Stimulated activated naive CD8-positive, alpha-beta T cell treated with anti-CD3 and anti-CD28 coated beads, Interleukin-15, Interleukin-2, amounts not matched to agents 100 U/mL and 50 U/mL, for 24 hours (primary cell): ENCODE data around the gene CGNL1.
A peak's percentile ranks its signal among the peaks of the same experiment; 100 is the strongest.

Experiments used
- ATAC-seq: fragments of 150-1000 bp; cut with Tn5 transposase; one replicate; pipeline ENCODE4 v1.10.0; 2021
- DNase-seq: peaks from one replicate; pipeline ENCODE4 v3.0.0; 2021

CGNL1 gene

DNA sequence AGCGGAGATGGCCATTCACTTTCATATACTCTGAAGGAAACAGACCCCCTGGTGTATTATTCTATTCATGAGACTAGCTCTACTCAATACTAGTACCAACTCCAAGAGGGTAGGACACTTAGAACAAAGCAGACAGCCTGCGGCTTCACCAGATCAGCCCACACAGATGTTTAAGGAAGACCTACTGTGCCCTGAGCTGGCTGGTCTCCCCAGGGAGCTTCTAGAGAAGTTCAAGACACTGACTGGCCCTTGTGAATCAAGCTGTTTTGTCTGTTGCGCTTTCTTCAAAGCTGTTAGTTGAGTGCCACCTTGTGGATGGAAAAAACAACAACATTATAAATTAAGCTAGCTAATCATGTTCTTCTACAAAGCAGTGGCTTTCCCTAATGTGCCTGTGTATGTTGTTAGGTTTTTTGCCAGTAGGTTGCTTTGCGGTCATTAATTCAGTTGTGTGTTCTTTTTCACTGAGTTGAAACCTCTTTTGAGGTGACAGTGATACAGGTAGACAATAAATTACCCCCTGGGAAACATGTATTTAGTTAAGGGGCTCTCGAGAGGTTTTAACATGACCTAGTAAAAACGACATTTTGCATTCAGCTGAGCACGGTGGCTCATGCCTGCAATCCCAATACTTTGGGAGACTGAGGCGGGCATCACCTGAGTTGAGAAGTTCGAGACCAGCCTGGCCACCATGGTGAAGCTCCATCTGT lies 151.2 kb downstream of the CGNL1 start:
- ATAC-seq (peak; percentile 59), DNase-seq (no peak)

DNA sequence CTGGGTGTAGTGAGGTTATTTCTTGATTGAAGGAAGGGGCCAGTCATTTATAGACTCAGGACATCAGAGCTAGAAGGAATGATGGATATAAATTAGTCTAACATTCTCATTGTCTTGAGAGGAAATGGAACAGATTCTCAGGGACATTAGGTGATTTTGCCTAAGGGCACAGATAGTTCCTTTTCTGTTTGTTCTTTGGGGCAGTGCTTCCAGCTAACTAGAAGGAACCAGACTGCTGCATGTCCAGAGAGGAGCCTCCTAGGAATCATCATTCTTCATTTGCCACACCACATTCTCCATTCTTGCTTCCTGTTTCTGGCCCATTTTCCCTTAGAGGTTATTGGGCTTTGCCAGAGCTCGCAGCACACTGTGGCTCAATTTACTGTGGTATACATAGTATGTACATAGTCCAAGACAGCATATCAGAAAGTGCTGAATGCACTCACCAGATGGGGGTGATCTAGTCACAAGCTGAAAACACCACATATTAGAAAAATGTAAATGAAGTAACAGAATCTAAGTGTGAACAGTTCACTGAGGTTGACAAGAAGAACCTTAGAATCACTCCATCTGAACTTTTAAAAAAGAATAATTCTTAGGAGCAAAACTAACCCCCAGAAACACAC lies 152.7 kb downstream of the CGNL1 start:
- DNase-seq, result no peak

DNA sequence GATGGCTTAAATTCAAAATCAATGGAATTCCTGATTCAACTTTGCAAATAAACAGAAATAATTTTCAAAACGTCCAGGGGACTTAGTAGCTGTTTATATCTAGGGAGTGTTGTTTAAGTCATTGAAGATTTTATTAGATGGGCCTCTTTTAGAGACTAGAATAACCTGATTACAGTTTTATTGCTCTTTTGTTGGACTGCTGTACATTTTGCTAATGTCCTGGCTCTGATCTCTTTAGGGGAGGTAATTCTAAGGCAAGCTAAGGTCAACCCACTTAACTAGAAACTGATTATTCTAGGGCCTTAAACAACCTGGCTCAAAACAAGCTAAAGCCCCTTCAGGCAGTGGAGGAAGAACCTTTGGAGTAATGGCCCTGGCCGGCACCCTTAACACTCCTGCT lies 153.4 kb downstream of the CGNL1 start:
- DNase-seq, result no peak
- ATAC-seq, result no peak

More for the DNA sequence above, 152.7 kb downstream of the CGNL1 start:
- no peak for ATAC-seq

DNA sequence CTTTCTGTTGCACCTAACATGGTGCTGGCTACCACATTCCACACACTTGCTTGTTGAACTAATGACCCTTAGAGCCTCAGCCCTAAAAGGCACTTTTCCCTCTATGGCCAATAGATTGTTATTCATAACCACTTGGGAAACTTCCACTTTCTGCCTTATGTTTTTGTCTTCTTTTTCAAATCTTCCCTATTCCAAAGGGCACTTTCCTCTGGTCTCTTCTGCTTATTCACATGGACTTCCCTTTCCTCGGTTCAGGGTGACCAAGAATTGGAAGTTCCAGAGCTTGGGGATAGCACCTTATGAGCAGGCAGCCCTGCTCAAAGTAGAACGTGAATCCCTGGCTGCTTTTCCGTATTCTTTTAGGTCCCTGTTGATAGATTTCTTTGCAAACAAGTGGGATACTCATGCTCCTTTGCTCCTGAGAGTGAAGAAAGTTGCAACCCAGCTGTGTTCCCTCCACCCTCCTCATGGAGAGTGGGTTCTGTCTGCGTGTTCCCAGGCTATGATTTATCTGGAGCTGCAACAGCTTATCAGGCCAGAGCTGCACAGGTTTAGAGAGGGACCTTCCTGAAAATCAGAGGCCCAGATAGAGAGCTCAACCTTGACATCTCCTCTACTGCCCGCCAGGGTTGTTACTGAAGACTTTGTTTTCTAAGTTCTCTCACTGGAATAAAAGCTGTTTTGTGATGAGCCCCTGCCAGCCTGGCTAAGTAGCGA lies 156.6 kb downstream of the CGNL1 start:
- ATAC-seq (no peak), DNase-seq (no peak)

DNA sequence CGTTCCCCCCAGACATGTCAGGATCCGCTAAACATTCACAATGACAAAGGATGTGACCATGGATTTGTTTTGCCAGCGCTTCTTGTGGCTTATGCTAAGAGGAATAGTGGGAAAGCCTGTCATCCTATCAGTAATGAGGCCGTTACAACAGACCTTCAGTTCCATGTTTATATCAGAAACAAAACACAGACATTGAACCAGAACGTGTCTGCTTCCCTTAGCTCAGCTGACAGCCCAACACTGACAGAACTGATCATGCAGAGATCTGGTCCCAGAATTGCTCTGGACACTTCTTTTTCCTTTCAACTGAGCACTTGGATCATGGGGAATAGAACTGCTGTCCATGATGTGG lies 157.1 kb downstream of the CGNL1 start:
- ATAC-seq, result no peak
- no peak for DNase-seq

DNA sequence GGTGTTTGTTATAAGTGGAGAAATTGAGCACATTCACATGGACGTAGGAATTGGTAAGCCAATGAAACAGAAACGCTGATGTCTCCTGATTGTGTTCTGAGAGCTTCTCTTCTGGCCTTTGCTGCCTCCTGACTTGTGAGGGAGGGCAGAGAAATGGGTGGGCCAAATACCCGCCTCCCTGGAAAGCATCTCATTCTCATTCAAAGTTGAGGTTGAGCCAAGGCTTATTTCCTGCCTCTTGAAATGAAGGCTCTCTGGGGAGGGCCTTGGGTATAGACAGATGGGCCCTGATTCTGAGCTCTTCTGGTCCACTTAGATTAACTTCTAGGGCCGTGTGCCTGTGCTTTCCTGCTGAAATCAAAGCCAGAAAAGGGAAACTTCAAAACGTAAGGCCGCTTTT lies 158.0 kb downstream of the CGNL1 start:
- DNase-seq, result no peak

DNA sequence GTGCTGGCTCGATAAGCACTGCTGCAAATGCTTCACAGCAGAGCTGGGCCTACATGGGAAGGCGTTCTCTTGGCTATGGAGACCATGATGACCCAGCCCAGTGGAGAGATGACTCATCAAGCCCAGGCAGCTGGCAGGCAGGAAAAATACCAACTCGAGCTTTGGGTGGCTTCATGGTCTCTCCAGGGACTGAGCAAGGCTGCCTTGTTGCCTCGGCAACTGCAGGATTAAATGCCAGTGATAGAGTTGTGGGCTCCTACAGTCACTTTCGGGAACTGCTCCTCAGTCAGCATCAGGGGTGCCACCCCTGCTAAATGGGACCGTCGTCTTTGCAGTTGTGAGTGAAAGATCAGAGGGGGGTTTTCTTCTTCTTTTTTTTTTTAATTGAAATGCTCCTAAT lies 160.8 kb downstream of the CGNL1 start:
- ATAC-seq, result no peak
- no peak for DNase-seq

More for the DNA sequence above, 158.0 kb downstream of the CGNL1 start:
- ATAC-seq, result no peak

DNA sequence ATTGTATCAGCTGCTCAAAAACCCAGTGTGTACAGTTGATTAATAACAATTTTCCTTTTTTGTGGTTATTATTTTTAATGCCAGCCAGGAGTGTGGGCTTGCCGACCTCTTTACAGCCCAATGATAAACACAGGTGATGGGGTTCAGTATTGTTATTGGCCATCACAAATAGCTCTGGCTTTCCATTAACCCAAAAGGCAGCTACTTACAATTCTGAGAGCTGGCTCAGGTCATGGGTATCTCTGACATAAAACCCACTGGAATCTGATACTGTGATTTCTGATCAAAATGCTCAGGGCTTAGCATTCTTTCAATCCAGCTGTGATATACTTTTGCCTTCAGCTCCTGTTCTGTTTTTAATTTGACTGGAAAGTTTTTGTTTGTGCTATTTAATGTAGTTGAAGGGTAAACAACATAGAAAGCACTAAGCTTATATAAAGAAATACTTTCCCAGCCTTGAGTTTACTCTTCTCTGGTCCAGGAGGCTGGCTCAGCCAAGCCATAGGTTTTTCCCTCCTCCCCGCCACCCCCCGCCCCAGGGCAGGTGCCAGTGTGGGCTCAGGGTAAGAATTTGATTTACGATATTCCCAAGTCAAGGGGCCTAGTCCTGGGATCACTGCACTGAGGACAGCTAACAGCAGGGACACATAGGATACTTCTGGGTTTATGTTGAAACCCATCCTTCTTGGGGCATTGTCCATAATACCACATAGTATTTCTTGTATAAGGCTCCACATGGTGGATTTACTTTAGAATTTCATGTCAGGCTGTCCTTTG lies 161.4 kb downstream of the CGNL1 start:
- ATAC-seq (no peak), DNase-seq (no peak)

DNA sequence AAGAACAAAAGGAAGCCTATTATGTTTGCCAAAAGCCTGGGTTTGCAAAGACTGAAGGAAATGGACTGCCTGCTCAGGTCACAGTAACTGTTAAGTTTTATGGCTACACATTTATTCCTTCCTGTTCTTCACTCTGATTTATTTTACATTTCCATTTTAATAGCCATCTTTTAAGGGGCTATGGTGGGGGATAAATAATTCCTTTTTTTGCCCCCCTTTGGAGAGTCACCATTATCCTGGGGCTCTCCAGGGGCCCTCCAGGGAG lies 161.9 kb downstream of the CGNL1 start:
- no peak for ATAC-seq

DNA sequence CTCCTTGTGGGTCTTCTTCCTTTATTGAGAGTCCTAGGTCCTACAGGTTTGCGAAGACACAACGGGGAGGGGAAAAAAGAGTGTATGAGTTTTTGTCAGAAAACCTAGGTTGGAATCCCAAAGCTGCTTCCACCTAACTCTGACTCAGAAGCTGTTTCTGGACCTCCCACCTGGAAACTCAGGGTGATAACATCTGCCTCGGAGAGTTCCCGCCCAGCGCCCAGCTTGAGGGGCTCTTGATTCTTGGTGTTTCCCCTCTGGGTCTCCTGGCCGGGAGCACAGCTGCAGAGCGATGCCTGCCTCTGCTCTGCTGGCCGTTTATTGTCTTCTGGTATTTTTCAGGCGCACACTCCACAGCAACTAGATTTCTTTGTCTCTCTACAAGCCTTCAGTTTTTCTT lies 162.5 kb downstream of the CGNL1 start:
- DNase-seq (no peak), ATAC-seq (no peak)

More for the DNA sequence above, 161.9 kb downstream of the CGNL1 start:
- no peak for DNase-seq

DNA sequence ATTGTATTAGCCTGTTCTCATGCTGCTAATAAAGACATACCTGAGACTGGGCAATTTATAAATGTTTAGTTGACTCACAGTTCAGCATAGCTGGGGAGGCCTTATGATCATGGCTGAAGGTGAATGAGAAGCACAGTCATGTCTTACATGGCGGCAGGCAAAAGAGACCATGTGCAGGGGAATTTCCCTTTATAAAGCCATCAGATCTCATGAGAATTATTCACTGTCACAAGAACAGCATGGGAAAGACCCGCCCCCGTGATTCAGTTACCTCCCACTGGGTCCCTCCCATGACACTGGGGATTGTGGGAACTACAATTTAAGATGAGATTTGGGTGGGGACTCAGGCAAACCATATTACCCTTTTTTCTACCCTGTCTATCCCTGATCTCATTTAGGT lies 163.9 kb downstream of the CGNL1 start:
- DNase-seq (no peak), ATAC-seq (no peak)

DNA sequence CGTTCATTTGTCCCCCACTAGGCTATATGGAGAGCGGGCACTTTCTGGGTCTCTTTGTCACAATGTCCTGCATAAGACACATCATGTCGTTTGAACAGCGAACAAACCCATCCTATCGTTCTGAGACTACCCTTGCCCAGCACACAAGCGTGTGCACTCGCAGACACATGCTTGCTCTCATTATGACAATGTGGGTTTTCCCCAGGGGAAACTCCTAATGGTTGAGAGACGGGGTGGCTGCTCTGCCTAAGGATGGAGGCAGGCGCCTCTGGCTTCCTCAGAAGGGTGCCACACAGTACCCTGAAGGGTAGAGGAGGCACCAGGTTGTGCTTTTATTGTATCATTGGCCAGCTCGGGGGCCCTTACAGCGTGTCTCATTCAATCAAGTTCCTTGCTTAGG lies 164.4 kb downstream of the CGNL1 start:
- ATAC-seq, result peak; percentile 71

DNA sequence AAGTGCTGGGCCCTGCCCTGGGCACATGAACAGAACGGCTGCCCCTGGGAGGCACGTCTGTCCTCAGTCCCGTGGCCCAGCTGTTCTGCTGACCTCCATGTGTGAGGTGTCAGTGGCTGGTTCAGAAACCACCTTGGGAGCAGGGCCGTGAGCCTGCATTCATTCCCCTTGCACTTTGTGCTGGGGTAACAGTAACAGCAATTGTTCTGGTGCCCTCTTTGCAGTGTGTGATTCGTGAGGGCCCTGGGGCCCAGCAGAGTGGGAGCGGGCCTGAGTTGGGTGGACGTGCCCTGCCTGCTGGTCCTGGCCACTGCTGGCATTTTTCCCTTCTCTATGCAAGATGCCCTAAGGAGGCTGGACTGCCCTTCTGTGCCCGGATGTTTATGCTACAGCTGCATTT lies 165.0 kb downstream of the CGNL1 start:
- DNase-seq (no peak), ATAC-seq (no peak)

More for the DNA sequence above, 164.4 kb downstream of the CGNL1 start:
- peak; percentile 6 for DNase-seq

DNA sequence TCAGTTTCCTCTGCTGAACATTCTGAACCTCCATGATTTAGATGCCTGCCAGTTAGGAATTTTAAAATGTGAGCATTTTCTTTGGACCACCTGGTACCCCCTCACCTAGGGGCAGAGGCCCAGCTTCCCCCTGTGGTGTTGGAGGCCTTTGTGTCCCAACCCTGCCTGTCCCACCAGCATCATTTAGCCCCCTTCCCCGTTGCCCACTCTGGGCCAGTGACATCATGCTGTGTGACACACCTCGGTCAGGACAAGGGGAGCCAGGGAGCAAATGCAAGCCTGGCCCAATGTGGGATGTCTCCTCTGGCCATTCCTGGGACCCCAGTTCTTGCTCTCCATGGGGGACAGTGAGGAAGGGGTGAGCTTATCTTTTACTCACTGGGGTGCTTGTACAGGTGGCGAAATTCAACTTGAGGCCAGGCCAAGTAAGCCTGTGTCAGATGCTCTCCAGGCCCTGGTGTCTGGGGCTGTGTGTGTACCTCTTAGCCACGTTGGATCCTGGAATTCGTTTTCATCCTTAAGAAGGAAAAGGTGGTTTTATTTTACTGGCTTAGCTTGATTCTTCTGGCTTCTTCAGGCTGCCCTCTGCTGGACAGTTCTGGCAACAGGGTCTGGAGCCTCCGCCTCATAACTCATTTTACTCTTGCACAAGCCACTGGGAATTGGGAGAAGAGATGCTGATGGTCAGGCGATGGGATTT lies 165.7 kb downstream of the CGNL1 start:
- ATAC-seq (no peak), DNase-seq (peak; percentile 49)

DNA sequence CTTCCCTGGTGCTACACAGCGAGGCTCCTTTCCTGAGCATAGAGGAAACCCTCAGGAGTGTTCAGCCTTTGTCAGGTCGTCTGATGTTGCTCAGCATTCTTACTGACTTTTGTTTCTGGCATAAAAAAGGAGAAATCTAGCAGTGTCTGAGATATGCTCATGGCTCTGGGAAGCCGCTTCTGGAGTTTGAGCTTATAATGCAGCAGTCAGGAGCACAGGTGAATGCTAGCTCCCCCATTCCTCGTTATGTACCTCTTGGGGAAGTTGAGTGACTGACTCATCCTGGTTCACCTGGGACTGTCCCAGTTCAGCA lies 166.2 kb downstream of the CGNL1 start:
- DNase-seq, result no peak
- no peak for ATAC-seq

DNA sequence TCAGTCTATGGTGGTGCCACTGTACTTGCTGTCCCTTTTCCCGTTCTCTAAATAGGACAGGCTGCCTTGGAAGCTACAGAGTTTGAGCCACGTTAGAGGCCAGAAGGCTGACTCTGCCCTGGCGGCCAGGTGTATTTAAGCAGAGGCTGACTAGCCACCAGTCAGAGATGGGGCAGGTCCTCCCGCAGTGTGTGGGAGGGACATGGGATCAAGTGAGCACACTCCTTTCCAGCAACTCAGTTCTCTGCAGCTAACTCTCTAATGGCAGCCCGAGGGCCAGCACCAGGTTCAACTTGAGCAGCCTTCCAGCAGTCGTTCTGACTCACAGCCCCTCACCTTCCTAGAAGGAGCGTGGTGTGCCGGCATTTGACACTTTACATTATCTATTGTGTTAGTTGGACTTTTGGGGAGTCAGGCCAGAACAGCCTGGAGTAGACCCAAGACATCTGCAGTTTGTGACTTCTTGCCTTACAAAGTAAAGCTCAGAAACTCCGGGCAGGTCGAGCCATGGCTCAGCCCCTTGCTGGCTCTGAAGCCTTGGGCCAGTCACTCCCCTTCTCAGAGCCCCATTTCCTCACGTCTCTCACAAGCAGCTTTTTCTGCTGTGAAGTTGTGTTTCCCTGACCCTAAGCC lies 168.7 kb downstream of the CGNL1 start:
- DNase-seq (no peak), ATAC-seq (no peak)

DNA sequence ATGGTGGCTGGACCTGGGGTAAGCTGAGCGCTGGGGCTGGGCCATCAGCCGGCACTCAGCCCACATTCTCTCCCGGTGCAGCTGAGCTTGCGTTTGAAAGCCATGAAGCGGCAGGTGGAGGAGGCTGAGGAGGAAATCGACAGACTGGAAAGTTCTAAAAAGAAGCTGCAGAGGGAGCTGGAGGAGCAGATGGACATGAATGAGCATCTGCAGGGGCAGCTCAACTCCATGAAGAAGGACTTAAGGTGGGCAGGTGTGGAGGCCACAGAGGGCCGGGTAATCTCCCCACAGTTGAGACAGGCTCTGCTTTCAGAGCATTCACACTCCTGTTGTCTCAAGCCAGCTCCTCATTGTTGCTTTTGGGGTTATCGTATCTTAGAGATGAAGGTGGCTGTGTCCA lies 169.7 kb downstream of the CGNL1 start:
- no peak for DNase-seq
- ATAC-seq, result no peak

DNA sequence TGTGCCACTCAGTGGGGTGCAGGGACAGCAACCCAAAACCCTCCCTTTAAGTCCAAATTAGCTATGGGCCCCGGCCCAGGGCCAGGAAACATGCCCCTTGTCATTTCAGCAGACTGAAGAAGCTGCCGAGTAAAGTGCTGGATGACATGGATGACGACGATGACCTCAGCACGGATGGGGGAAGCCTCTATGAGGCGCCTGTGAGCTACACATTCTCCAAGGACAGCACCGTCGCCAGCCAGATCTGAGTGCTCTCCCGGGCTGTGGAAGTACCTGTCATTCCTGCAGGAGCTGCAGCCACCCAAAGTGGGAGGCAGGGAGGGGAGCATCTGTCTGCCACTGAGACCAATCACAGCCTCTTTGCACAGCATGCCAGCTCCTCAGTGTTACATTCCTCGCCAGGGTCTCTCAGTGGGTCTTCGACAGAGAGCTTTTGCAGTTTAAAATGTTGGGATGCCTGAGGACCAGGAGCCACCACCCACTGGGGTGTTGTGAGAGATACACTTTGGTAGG lies 171.0 kb downstream of the CGNL1 start:
- ATAC-seq (no peak), DNase-seq (no peak)

DNA sequence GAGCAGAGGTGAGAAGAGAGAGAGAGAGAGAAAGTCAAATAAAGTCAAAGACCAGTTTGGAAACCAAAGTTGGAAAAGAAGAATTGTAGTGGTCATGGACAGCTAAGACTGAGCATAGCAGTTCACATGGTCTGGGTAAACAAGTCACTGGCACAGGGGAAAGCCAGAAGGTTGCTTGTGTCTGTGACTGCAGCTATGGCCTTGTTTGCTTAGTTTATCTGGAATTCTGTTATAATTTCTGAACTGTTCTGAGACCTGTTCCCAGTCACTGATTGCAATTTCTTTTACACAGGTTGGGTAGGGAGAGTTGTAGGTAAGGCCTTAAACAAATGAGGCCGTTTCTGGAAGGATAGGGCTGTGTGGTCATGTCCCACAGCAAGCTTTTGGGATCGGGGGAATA lies 172.0 kb downstream of the CGNL1 start:
- ATAC-seq (no peak), DNase-seq (no peak)

DNA sequence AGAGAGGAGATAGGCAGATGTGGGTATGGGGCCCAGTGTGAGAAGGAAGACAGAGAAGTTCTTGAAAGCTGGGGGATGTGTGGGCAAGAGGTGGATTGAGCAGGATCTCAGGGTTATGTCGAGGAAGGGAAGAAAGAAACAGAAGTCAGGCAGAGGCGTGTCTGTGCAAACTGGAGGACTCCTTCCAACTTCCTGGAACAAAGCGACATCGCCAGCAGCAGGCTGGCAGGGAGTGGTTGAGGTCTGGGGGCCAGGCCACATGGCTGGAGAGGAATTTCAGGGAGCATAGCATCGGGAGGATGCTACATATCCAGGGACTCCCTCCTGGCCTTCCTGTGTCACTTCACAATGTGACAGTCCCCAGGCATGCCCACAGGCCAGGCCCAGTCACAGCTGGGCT lies 172.5 kb downstream of the CGNL1 start:
- DNase-seq, result no peak
- no peak for ATAC-seq

DNA sequence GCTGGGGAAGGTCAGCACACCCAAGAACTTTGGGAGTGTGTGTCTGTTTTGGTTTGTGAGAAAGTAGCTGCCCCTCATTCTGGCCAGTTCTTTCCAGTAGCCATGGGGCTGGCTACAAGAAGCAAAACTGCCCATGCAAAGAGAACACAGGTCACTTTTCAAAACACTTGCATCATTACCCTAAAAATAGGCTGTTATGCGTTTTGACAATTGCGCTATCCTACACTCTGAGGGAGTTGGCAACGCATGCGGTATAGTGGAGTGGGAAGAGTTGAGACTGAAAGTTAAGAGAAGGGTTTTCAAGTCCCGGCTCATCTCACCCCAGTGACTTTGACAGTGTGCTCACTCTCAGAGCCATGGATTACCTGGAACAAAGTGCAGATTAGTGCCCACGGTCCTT lies 173.6 kb downstream of the CGNL1 start:
- DNase-seq (no peak), ATAC-seq (no peak)

DNA sequence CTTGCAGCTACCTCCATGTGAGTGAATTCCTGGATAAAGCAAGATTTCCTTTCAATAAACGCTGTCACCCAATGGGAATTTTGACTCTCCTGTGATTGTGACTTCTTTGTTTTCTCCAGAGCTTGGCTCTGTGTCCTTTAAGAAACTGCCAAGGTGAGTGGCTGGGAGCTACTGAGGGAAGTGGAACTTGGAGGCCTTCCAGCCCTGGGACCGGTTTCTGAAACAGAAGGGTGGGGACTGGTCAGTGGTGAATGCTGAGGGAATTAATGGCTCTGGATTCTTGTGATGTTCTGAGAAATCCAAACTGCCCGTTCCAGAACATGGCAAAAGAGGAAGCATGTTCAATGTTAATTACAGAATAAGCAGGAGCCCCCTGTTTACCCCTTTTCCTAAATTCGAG lies 174.3 kb downstream of the CGNL1 start:
- no peak for ATAC-seq

More for the DNA sequence above, 174.3 kb downstream of the CGNL1 start:
- DNase-seq, result no peak
